GM15510 (cell line): ENCODE data around the gene DEFB121.

ENCODE experiments used
- POLR2A ChIP-seq: IDR thresholded peaks from 3 replicates; pipeline ENCODE4 v1.6.1; 2011; ENCODE audit warnings: borderline replicate concordance; ENCODE audit not compliant: insufficient read length; ENCODE audit errors: extremely low read depth

Gene DEFB121

DNA sequence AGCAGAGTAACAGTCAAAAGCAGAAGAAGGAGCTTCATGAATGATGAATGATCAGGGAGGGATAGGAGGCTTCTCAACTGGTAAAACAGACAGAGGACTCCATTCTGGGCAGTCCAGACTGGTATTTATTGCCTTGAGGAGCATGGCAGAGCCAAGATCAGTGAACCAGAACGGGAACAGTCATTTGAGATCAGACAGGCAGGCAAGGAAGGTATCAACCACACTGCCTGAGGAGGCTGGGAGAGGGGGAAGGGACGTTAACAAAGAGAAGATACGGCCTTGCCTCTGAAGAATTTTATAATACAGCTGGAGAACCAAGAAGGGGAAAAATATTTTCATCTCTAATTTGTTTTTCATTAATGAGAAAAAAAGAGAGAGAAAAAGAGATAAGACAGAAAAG is at the start of gene DEFB121:
Gene DEFB121 (minus strand): TSS at position 101 of the 400 bp plus-strand sequence. CDS start 63 bp downstream, at position 38.
- no peak for TF ChIP-seq POLR2A

- TF ChIP-seq POLR2A: no peak
Observed at GRCh38 chr20:31454361-31454760, 48.3 kb upstream of the DEFB121 start.

GRCh38 chr20:31452575-31452974 is 46.6 kb upstream of the DEFB121 start:
- no peak for TF ChIP-seq POLR2A

- no peak for TF ChIP-seq POLR2A
Observed at GRCh38 chr20:31449511-31450414, 43.7 kb upstream of the DEFB121 start.

GRCh38 chr20:31446084-31446819 is 40.2 kb upstream of the DEFB121 start:
- TF ChIP-seq POLR2A: no peak

DNA sequence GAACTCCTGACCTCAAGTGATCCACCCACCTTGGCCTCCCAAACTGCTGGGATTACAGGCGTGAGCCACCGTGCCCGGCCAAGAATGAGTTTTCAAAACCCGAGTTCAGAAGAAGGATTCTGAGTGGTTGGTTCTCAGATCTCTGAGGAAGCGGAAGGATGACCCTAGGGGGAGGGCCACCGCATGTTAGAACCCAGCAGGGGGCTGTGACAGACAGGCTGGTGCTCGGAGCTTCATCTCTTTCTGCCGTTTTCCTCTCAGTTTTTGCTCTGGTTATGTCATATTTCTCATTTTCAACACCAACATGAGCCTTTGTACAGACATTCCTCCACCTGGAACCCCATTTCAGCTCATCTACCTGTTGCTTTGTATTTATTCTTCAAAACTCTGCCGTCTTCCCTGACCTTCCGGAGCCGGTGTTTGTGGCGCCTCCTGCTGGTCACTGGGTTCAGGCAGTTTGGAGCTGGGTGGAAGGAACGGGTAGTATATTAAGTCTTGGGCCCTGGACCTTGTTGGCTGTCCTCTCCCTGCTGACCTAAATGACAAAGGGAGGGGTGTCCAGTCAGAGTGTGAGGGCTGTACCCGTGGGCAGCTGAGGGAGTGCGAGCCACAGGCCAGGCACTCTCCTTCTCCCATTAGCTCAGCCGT is 34.1 kb upstream of the DEFB121 start, which contains the start of gene DEFB123:
Gene DEFB123 (plus strand): TSS at position 621 of the 648 bp plus-strand sequence. CDS start 67 bp downstream, outside the sequence.
- no peak for TF ChIP-seq POLR2A

DNA sequence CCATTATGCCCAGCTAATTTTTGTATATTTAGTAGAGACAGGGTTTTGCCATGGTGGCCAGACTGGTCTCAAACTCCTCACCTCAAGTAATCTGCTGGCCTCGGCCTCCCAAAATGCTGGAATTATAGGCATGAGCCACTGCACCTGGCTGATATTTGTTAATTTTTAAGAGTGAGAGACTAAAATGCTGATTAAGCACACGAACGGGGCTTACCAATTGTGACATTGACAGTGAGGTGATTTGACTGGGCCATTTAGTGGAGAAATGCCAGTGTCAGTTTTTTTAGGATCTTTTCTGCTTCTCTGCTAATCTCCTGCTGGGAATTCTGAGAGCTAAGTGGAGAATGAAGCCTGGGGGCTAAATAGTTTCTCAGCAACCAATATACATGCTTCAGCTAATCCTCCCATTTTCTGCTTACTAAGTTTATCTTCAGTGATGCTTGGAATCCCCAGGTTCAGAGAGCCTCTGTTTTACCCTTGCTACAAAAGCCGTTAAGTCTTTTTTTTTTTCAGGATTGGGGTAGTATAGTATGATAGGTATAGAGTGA is 24.6 kb upstream of the DEFB121 start:
- TF ChIP-seq POLR2A: no peak

GRCh38 chr20:31425797-31426196 is 19.8 kb upstream of the DEFB121 start:
- TF ChIP-seq POLR2A: no peak

- no peak for TF ChIP-seq POLR2A
Observed at GRCh38 chr20:31418307-31418706, 12.3 kb upstream of the DEFB121 start.

DNA sequence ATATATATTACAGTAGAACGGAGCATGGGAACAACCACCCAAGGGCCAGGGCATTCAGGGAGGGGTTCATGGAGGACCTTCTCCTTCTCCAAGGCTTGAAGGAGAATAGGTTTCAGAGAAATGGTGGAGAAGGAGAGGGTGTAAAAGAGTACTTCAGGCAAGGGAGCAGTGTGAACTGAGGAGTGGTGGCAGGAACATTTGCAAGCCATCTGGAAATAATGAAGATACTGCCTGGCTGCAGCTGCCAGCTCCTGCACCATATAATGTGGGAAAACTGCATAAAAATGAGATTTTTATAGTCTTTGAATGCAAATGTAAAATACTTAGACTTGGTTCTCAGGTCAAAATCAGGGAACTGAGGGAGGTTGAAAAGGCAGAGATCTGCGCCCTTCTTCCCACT is 9.6 kb upstream of the DEFB121 start:
- no peak for TF ChIP-seq POLR2A

GRCh38 chr20:31414381-31414780 is 8.4 kb upstream of the DEFB121 start:
- TF ChIP-seq POLR2A: no peak

DNA sequence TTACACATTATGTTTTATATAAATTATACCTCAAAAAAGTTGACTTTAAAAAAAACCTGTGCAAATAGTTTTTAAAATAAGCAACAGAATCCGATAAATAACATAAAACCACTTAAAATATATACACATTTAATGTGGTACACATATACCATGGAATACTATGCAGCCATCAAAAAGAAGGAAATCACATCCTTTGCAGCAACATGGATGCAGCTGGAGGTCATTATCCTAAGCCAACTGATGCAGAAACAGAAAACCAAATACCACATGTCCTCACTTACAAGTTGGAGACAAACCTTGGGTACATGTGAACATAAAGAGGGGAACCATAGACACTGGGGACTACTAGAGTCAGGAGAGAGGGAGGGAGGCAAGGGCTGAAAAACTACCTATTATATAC is 4.0 kb upstream of the DEFB121 start:
- TF ChIP-seq POLR2A: no peak

DNA sequence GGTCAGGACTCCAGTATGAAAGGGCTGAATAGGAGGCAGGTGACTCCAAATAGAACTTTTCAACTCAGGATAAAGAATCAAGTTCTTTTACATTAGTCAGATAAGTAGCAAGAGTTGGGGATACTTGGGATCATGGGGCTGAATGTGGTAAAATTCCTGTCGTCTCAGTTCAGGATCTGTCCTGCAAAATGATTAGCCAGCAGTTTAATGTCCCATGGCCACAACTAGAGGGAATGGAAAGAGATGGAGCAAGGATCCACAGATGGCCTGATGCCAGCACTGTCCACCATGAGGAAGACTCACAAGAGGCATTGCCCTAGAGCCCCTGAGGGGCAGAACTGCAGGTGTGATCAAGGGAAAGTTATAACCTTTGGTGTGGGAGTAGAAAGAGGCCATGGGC is 2.1 kb downstream of the DEFB121 start:
- TF ChIP-seq POLR2A: no peak

GRCh38 chr20:31394900-31395299 is 11.1 kb downstream of the DEFB121 start:
- no peak for TF ChIP-seq POLR2A

DNA sequence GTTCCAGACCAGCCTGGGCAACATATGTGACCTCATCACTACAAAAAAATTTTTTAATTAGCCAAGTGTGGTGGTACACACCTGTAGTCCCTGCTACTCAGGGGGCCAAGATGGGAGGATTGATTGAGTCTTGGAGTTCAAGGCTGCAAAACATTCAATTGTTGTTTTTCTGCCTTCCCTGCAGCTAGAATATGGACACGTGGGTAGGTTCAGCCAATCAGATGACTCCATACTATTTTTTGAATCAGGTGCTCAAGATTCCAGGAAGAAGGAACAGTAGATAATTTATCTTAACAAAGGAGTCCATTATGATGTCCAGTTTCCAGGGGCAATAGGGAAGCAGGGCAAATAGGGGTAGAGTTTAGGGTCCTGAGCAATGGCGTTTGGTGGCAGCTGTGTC is 13.2 kb downstream of the DEFB121 start:
- no peak for TF ChIP-seq POLR2A
